Keratinocyte (primary cell): ENCODE results near the gene PTBP3. TPM values are rescaled to one million over a fixed set of nuclear protein-coding genes. Genes with fewer than 3 reads are reported as not detected.

Source experiments
- DNase-seq: peaks from one replicate; pipeline ENCODE4 v3.0.0-alpha.2; 2011; ENCODE audit warnings: low read depth, missing footprints, low spot score
- FAIRE-seq: peaks from 2 replicates; lab custom pipeline; 2011; peaks lifted over from hg19 to GRCh38; lab: Jason Lieb, UNC
- H2AFZ ChIP-seq: 2 replicates; pipeline ENCODE4 v1.6.0; 2012; ENCODE audit warnings: low read length, control low read depth, inconsistent platforms; ENCODE audit not compliant: control insufficient read depth
- H3K27ac ChIP-seq: 2 replicates; pipeline ENCODE4 v1.5.1; 2011; ENCODE audit warnings: low read length; ENCODE audit not compliant: control insufficient read depth, insufficient read depth
- H3K27me3 ChIP-seq: 3 replicates; pipeline ENCODE4 v1.6.0; 2011; ENCODE audit warnings: low read length; ENCODE audit not compliant: control insufficient read depth, insufficient read depth; ENCODE audit errors: extremely low read depth
- H3K36me3 ChIP-seq, 2 experiments: 2 replicates in 1 of 2; 3 replicates in 1 of 2; pipeline ENCODE4 v1.5.1; 2011; ENCODE audit warnings: low read length in 2 of 2, mild to moderate bottlenecking in 1 of 2; ENCODE audit not compliant: control insufficient read depth in 2 of 2, insufficient read depth in 2 of 2; ENCODE audit errors: extremely low read depth in 1 of 2
- H3K4me1 ChIP-seq: 3 replicates; pipeline ENCODE4 v1.5.1; 2011; ENCODE audit warnings: low read length; ENCODE audit not compliant: control insufficient read depth, insufficient read depth; ENCODE audit errors: extremely low read depth
- H3K4me2 ChIP-seq: 3 replicates; pipeline ENCODE4 v1.6.0; 2011; ENCODE audit warnings: low read depth, low read length; ENCODE audit not compliant: control insufficient read depth, insufficient read depth; ENCODE audit errors: extremely low read depth
- H3K4me3 ChIP-seq, 3 experiments: fragments of 200-600 bp in 1 of 3; sonication (generic) in 1 of 3; 2 replicates in 2 of 3; 3 replicates in 1 of 3; pipeline ENCODE4 v1.5.1; 2011 to 2016; ENCODE audit warnings: low read length in 3 of 3, mild to moderate bottlenecking in 3 of 3, control low read depth in 2 of 3, inconsistent platforms in 1 of 3, low read depth in 1 of 3, mixed read lengths in 1 of 3, mixed run types in 1 of 3, moderate library complexity in 1 of 3; ENCODE audit not compliant: control insufficient read depth in 2 of 3, insufficient read depth in 2 of 3; ENCODE audit errors: extremely low read depth in 1 of 3
- H3K79me2 ChIP-seq: 2 replicates; pipeline ENCODE4 v1.6.0; 2012; ENCODE audit warnings: low read length; ENCODE audit not compliant: control insufficient read depth, insufficient read depth
- H3K9ac ChIP-seq: 3 replicates; pipeline ENCODE4 v1.6.0; 2011; ENCODE audit warnings: low read length; ENCODE audit not compliant: control insufficient read depth, insufficient read depth; ENCODE audit errors: extremely low read depth
- H3K9me1 ChIP-seq: 3 replicates; pipeline ENCODE4 v1.6.0; 2011; ENCODE audit warnings: low read length; ENCODE audit not compliant: control insufficient read depth, insufficient read depth; ENCODE audit errors: extremely low read depth
- H3K9me3 ChIP-seq: 2 replicates; pipeline ENCODE4 v1.5.1; 2012; ENCODE audit warnings: low read depth, low read length; ENCODE audit not compliant: control insufficient read depth
- H4K20me1 ChIP-seq: 3 replicates; pipeline ENCODE4 v1.6.0; 2011; ENCODE audit warnings: low read length; ENCODE audit not compliant: control insufficient read depth, insufficient read depth; ENCODE audit errors: extremely low read depth
- CTCF ChIP-seq, 3 experiments: IDR thresholded peaks in 1 of 3; conservative IDR thresholded peaks in 1 of 3; optimal IDR thresholded peaks in 1 of 3; 2 replicates in 2 of 3; 3 replicates in 1 of 3; pipeline versions ENCODE3 to v1.5.1; 2011; ENCODE audit warnings: low read length in 3 of 3, mild to moderate bottlenecking in 3 of 3, moderate library complexity in 2 of 3, control low read depth in 1 of 3, inconsistent platforms in 1 of 3; ENCODE audit not compliant: insufficient read depth in 2 of 3; ENCODE audit errors: extremely low read depth in 1 of 3
- EZH2 ChIP-seq: IDR thresholded peaks from one replicate; pipeline ENCODE4 v1.6.1; 2012; ENCODE audit warnings: inconsistent platforms, mild to moderate bottlenecking, low read length, moderate library complexity
- dilution Hi-C: fragments of 300-500 bp; cut with MboI; formaldehyde crosslinking; loops from one replicate; pipeline ENCODE4 v1.7.0; 2020; ENCODE audit warnings: low sequenced_read_pairs; ENCODE audit not compliant: extremely low pct_ligation_motif_present
- polyA plus RNA-seq, 5 experiments: library from polyadenylated mRNA; depleted of rRNA in 3 of 5; stranded (reverse) in 3 of 5; stranded (forward) in 1 of 5; unstranded in 1 of 5; fragments of >200 nt; gene quantifications; 1 replicate in 1 of 5; 2 replicates in 3 of 5; 3 replicates in 1 of 5; pipeline versions ENCODE4 v1.2.1 to v1.2.3, GENCODE V29; 2011 to 2012; ENCODE audit warnings: missing spikeins in 2 of 5, low read depth in 1 of 5, low replicate concordance in 1 of 5

PTBP3 gene
- polyA plus RNA-seq, 1 donor (not counting 4 experiments of a cell fraction or from before 2014, with no cell fraction given) = 51.0 TPM

- no peak for DNase-seq
- TF ChIP-seq EZH2 (no peak), CTCF (optimal IDR thresholded peaks at IDR 0.05 in 1 of 3, IDR thresholded peaks at IDR 0.05 in 1 of 3, conservative IDR thresholded peaks at IDR 0.05 in 1 of 3; ENCODE audit: extremely low read depth in 1 of 3, insufficient read depth in 2 of 3, low read length in 3 of 3) (no peak)
- Histone ChIP-seq H3K27ac (no peak overlapping the region), H3K79me2 (peaks cover 47% of the 10 kb centered on the region), H3K4me2 (no peak overlapping the region), H3K4me1 (no peaks in the 10 kb centered on the region), H4K20me1 (no peaks in the 10 kb centered on the region), H2AFZ (no peak overlapping the region), H3K9me3 (no peaks in the 10 kb centered on the region), H3K9ac (no peak overlapping the region), H3K36me3 (peaks cover 4 to 5% of the 10 kb centered on the region in 2 experiments), H3K9me1 (no peaks in the 10 kb centered on the region), H3K27me3 (no peaks in the 10 kb centered on the region), H3K4me3 (no peak overlapping the region)
- no peak for FAIRE-seq
- dilution Hi-C loops = no loop called here
Measured at GRCh38 chr9:112261133-112261532, 72.3 kb downstream of the PTBP3 start.

DNA sequence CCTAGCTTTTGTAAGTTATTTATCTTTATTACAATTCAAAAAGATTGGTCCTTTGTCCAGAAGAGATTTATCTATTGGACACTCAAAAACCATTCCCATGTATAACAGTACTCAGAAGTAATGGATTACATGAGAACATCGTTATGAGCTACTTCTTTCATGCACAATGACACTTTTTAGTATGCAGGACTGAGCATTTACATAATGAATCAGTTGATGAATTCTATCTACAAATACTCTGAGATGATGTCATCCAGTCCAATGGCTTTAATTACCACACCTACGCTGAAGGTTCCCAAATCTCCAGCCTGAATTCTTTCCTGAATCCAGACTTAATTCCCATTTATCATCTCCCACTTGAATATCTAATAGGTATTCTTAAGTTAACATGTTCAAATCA is 75.3 kb downstream of the PTBP3 start:
- H3K4me2 ChIP-seq = no peak overlapping the region
- no peaks in the 10 kb centered on the region for H3K4me1 ChIP-seq
- peaks cover 2% of the 10 kb centered on the region in 2 experiments for H3K36me3 ChIP-seq
- FAIRE-seq (peak; percentile 57), DNase-seq (no peak)
- dilution Hi-C loops = no loop called here
- H3K9ac ChIP-seq = no peak overlapping the region
- H3K9me3 ChIP-seq = no peaks in the 10 kb centered on the region
- peaks cover 39% of the 10 kb centered on the region for H3K79me2 ChIP-seq
- no peaks in the 10 kb centered on the region for H3K9me1 ChIP-seq
- H3K27ac ChIP-seq = no peak overlapping the region
- H2AFZ ChIP-seq = no peak overlapping the region
- H3K4me3 ChIP-seq = no peak overlapping the region
- TF ChIP-seq EZH2 (no peak), CTCF (optimal IDR thresholded peaks at IDR 0.05 in 1 of 3, IDR thresholded peaks at IDR 0.05 in 1 of 3, conservative IDR thresholded peaks at IDR 0.05 in 1 of 3; ENCODE audit: extremely low read depth in 1 of 3, insufficient read depth in 2 of 3, low read length in 3 of 3) (no peak)
- no peaks in the 10 kb centered on the region for H3K27me3 ChIP-seq
- H4K20me1 ChIP-seq = no peaks in the 10 kb centered on the region
